Activated naive CD8-positive, alpha-beta T cell (primary cell): ENCODE data around the gene HMOX1.

Experiments
- H3K27ac Mint-ChIP-seq: one replicate; pipeline ENCODE4 v1.8.0; 2021; ENCODE audit warnings: mixed read lengths
- H3K27me3 Mint-ChIP-seq: one replicate; pipeline ENCODE4 v1.8.0; 2021; ENCODE audit warnings: mixed read lengths
- H3K36me3 Mint-ChIP-seq: one replicate; pipeline ENCODE4 v1.8.0; 2021; ENCODE audit warnings: mixed read lengths
- H3K4me1 Mint-ChIP-seq: one replicate; pipeline ENCODE4 v1.8.0; 2021; ENCODE audit warnings: low read depth, mixed read lengths
- H3K4me3 Mint-ChIP-seq: one replicate; pipeline ENCODE4 v1.8.0; 2021; ENCODE audit warnings: mild to moderate bottlenecking, mixed read lengths
- H3K9me3 Mint-ChIP-seq: one replicate; pipeline ENCODE4 v1.8.0; 2021; ENCODE audit warnings: low read depth, mixed read lengths

The HMOX1 gene, protein sequence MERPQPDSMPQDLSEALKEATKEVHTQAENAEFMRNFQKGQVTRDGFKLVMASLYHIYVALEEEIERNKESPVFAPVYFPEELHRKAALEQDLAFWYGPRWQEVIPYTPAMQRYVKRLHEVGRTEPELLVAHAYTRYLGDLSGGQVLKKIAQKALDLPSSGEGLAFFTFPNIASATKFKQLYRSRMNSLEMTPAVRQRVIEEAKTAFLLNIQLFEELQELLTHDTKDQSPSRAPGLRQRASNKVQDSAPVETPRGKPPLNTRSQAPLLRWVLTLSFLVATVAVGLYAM

GRCh38 chr22:35380537-35381423 lies at the start of gene HMOX1:
Gene HMOX1, plus strand, starts transcription at chr22:35381096. Its CDS starts 78 bp downstream, at chr22:35381174.
- peaks cover 20% of the 10 kb centered on the region for H3K4me1 Mint-ChIP-seq
- no peaks in the 10 kb centered on the region for H3K9me3 Mint-ChIP-seq
- H3K27me3 Mint-ChIP-seq, result peaks cover 21% of the 10 kb centered on the region
- H3K36me3 Mint-ChIP-seq, result no peaks in the 10 kb centered on the region
- peak within 1 kb of the TSS; percentile 38 for H3K4me3 Mint-ChIP-seq
- no peak within 1 kb of the TSS for H3K27ac Mint-ChIP-seq

- H3K27me3 Mint-ChIP-seq, result no peaks in the 10 kb centered on the region
- peaks cover 39% of the 10 kb centered on the region for H3K4me1 Mint-ChIP-seq
- peaks cover 4% of the 10 kb centered on the region for H3K36me3 Mint-ChIP-seq
- H3K9me3 Mint-ChIP-seq, result no peaks in the 10 kb centered on the region
- H3K27ac Mint-ChIP-seq, result peak overlapping the region; percentile 43
- H3K4me3 Mint-ChIP-seq, result no peak overlapping the region
Measured at GRCh38 chr22:35332278-35332677, 48.6 kb upstream of the HMOX1 start.

DNA sequence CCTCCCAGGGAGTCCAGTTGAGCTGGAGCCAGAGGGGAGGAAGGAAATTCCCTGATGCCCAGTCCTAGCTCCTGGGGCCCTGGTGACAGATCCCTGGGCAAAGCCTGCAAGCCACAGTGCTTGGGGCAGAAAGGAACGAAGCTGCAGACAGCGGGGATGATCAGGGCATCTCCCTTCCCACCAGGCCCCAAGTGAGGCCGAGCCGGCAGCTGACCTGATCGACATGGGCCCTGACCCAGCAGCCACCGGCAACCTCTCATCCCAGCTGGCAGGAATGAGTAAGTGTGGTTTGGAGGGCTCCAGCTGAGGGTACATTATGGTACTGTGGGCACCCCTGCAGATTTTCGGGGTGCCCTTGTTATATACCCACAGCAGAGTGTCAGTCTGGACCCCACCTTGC lies 47.7 kb upstream of the HMOX1 start:
- peaks cover 35% of the 10 kb centered on the region for H3K4me1 Mint-ChIP-seq
- no peaks in the 10 kb centered on the region for H3K27me3 Mint-ChIP-seq
- no peak overlapping the region for H3K27ac Mint-ChIP-seq
- no peaks in the 10 kb centered on the region for H3K9me3 Mint-ChIP-seq
- no peak overlapping the region for H3K4me3 Mint-ChIP-seq
- peaks cover 4% of the 10 kb centered on the region for H3K36me3 Mint-ChIP-seq

GRCh38 chr22:35334004-35334403 lies 46.9 kb upstream of the HMOX1 start:
- H3K4me3 Mint-ChIP-seq, result no peak overlapping the region
- H3K27ac Mint-ChIP-seq, result peak overlapping the region; percentile 64
- H3K36me3 Mint-ChIP-seq, result peaks cover 4% of the 10 kb centered on the region
- no peaks in the 10 kb centered on the region for H3K27me3 Mint-ChIP-seq
- H3K9me3 Mint-ChIP-seq, result no peaks in the 10 kb centered on the region
- peaks cover 34% of the 10 kb centered on the region for H3K4me1 Mint-ChIP-seq

GRCh38 chr22:35335468-35335867 lies 45.4 kb upstream of the HMOX1 start:
- Mint-ChIP-seq H3K4me3 (no peak overlapping the region), H3K4me1 (peaks cover 20% of the 10 kb centered on the region), H3K9me3 (no peaks in the 10 kb centered on the region), H3K27ac (no peak overlapping the region), H3K36me3 (peaks cover 3% of the 10 kb centered on the region), H3K27me3 (no peaks in the 10 kb centered on the region)

GRCh38 chr22:35335936-35336781 lies 44.7 kb upstream of the HMOX1 start:
- H3K36me3 Mint-ChIP-seq, result peaks cover 2% of the 10 kb centered on the region
- H3K9me3 Mint-ChIP-seq, result no peaks in the 10 kb centered on the region
- peaks cover 16% of the 10 kb centered on the region for H3K4me1 Mint-ChIP-seq
- H3K27me3 Mint-ChIP-seq, result no peaks in the 10 kb centered on the region
- H3K27ac Mint-ChIP-seq, result no peak overlapping the region
- H3K4me3 Mint-ChIP-seq, result no peak overlapping the region

DNA sequence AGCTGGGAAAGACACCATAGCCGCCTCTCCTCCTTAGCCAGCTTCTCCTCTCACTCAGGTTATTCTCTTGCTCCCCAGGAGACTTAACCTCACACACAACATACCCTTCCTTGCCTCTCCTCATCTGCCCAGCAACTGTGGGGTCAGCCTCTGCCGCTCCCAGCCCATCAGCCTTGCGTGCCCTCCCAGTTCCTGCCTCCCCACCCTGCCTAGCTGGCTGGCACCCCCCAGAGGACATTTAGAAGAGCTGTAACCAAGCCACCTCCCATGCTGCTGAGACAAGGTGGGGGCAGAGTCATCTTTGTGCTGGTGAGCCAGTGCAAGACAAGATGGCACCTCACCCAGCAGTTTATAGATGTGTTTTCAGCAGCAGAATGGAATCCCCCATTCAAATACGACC lies 43.0 kb upstream of the HMOX1 start:
- Mint-ChIP-seq H3K27ac (no peak overlapping the region), H3K4me1 (peaks cover 14% of the 10 kb centered on the region), H3K27me3 (no peaks in the 10 kb centered on the region), H3K4me3 (no peak overlapping the region), H3K9me3 (no peaks in the 10 kb centered on the region), H3K36me3 (no peaks in the 10 kb centered on the region)

DNA sequence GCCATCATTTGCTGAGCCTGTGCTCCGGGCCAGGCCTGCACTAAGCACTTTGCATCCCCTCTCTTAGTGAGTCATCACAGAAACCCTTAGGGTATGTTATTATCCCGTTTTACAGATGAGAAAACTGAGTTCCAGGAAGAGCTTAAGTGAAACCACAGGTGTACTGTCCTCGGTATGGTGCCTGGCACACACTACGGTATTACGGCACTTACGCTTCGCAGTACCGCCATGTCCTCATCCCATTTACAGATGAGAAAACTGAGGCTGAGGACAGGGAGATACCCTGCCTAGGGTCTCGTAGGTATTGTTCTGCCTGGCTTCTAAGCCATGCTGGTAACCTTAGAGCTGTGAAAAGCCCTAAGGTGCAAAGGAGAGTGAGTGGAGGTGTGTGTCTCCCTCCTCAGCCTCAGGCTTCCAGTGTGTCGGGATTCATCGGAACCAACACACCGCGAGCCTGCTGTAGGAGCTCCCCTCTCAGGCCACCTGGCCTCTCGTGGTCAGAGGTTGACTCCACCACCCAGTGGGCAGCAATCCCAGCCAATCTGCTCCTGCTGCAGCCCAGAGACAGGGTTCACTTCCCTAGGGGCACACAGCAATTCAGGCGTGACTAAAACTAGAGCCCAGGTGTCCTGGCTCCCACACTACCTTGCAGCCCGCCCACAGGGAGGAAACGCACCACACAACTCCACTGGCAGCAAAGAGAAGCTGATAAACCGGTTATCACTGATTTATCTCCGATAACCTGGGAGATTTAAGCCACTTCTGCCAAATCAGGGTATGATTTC lies 39.6 kb upstream of the HMOX1 start:
- H3K36me3 Mint-ChIP-seq, result peaks cover 2% of the 10 kb centered on the region
- no peaks in the 10 kb centered on the region for H3K9me3 Mint-ChIP-seq
- no peaks in the 10 kb centered on the region for H3K27me3 Mint-ChIP-seq
- H3K4me3 Mint-ChIP-seq, result no peak overlapping the region
- no peaks in the 10 kb centered on the region for H3K4me1 Mint-ChIP-seq
- H3K27ac Mint-ChIP-seq, result no peak overlapping the region

DNA sequence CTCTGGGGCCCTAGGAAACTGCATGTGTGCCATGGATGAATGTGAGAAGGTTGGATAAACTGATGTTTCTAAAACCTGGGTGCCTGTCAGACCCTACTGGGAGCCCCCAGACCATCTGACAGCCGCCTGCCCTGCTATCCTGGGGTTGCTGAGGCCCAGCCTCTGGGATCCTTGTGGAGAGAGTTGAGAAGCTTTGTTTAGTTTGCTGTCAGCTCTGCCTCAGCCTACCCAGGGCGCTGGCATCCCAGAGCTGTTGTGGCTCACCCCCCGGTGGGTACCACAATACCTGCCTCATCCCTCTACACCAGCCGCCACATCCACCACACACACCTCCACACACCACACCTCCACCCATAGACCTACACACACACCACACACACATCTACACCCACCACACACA lies 38.5 kb upstream of the HMOX1 start:
- Mint-ChIP-seq H3K9me3 (no peaks in the 10 kb centered on the region), H3K4me3 (no peak overlapping the region), H3K4me1 (no peaks in the 10 kb centered on the region), H3K27ac (no peak overlapping the region), H3K36me3 (peaks cover 2% of the 10 kb centered on the region), H3K27me3 (no peaks in the 10 kb centered on the region)

DNA sequence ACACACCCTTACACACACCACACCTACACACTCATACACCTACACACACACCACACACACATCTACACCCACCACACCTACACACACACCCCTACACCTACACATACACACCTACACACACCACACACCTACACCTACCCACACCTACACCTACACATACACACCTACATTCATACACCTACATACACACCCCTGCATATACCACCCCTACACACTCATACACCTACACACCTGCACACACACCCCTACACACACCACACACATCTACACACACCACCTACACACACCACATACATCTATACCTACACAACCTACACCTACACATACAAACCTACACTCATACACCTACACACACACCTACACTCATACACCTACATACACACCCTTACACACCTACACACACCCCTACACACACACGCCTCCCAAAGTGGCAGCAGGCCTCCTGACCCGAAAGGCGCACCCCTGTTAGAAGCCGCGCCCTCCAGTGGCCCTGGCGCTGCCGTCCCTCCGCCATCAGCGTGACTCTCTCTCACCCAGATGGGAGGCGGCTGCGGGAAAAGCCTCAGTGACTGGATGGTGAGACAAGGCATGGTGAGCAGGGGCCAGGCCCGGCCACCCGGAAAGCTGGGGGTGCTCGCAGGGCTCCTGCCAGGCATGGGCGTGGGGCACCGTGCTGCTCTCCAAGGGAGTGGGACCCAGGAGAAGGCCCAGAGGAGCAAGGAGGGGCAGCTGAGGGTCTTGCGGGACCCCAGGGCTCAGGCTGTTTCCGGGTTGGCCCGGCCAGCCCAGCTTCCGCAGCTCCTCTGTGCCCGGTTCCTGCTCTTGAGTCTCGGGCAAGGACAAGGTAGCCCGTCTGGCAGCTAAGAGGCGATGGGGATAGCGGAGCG lies 37.0 kb upstream of the HMOX1 start:
- Mint-ChIP-seq H3K36me3 (peaks cover 4% of the 10 kb centered on the region), H3K9me3 (no peaks in the 10 kb centered on the region), H3K27me3 (no peaks in the 10 kb centered on the region), H3K27ac (no peak overlapping the region), H3K4me1 (no peaks in the 10 kb centered on the region), H3K4me3 (no peak overlapping the region)

DNA sequence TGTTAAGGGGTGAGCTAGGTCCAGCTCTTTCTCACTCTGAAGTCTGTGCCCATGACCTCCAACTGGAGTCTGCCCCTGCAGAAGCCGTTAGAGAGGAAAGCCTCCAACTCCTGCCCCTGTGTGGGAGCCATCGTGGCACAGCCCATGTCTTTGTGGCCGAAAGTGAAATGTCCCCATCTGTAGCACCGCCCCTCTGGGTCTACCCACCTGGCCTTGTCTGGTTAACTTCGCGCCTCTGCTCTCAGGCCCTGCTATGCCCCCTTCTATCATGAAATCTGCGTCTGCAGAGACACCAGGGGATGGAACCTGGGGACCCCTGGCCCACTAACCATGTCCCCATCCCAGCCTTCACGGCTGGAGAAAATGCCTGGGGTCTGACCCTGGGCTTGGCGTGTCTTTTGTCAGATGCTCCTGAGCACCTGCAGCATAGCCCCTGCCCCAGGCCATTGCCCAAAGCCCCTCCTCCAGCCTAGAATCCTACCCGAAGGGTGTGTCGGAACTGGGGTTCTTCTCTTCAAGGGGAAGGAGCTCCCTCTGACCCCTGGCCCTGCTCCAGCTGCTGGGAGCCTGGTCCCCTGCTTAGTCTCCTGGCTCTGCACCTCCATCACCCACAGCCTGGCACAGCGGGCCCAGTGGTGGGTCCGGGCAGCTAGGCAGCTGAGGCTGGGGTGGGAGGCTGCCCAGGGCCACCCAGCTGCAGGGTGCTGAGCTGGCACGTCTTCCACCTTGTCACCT lies 35.8 kb upstream of the HMOX1 start:
- H3K9me3 Mint-ChIP-seq, result no peaks in the 10 kb centered on the region
- H3K4me3 Mint-ChIP-seq, result no peak overlapping the region
- H3K27ac Mint-ChIP-seq, result no peak overlapping the region
- H3K4me1 Mint-ChIP-seq, result no peaks in the 10 kb centered on the region
- H3K27me3 Mint-ChIP-seq, result no peaks in the 10 kb centered on the region
- H3K36me3 Mint-ChIP-seq, result peaks cover 4% of the 10 kb centered on the region

GRCh38 chr22:35345808-35346505 lies 34.9 kb upstream of the HMOX1 start:
- H3K27ac Mint-ChIP-seq, result no peak overlapping the region
- peaks cover 4% of the 10 kb centered on the region for H3K36me3 Mint-ChIP-seq
- no peak overlapping the region for H3K4me3 Mint-ChIP-seq
- no peaks in the 10 kb centered on the region for H3K27me3 Mint-ChIP-seq
- peaks cover 3% of the 10 kb centered on the region for H3K4me1 Mint-ChIP-seq
- no peaks in the 10 kb centered on the region for H3K9me3 Mint-ChIP-seq
